Measurements from ENCODE around the gene IPO8. TPM values are rescaled to one million over a fixed set of nuclear protein-coding genes. Genes with fewer than 3 reads are reported as not detected.

IPO8 gene
- polyA plus RNA-seq (2013, experiment 1 of 2; ENCODE audit: insufficient read length) = 24.7 TPM
- 29.7 TPM for polyA plus RNA-seq (2013, experiment 2 of 2; ENCODE audit: insufficient read length)

GRCh38 chr12:30695199-30696102 is at the start of gene IPO8:
Gene IPO8 (minus strand): TSS chr12:30695869. CDS start chr12:30695647, 222 bp downstream.
- DNase-seq = peak; percentile 95

GRCh38 chr12:30744321-30744720 is 48.7 kb upstream of the IPO8 start:
- DNase-seq = no peak

- DNase-seq = no peak
Observed at GRCh38 chr12:30740274-30740673, 44.6 kb upstream of the IPO8 start.

GRCh38 chr12:30739020-30739419 is 43.4 kb upstream of the IPO8 start:
- DNase-seq = no peak

GRCh38 chr12:30732954-30733637 is 37.4 kb upstream of the IPO8 start:
- no peak for DNase-seq

- DNase-seq = no peak
Observed at GRCh38 chr12:30730011-30730410, 34.3 kb upstream of the IPO8 start.

GRCh38 chr12:30729547-30729946 is 33.9 kb upstream of the IPO8 start:
- DNase-seq = no peak

- DNase-seq = no peak
Observed at GRCh38 chr12:30726647-30727046, 31.0 kb upstream of the IPO8 start.

GRCh38 chr12:30725739-30726138 is 30.1 kb upstream of the IPO8 start:
- DNase-seq = peak; percentile 87

- DNase-seq = peak; percentile 92
Observed at GRCh38 chr12:30719060-30719459, 23.4 kb upstream of the IPO8 start.

- no peak for DNase-seq
Observed at GRCh38 chr12:30707613-30708342, 12.1 kb upstream of the IPO8 start.

GRCh38 chr12:30706476-30706875 is 10.8 kb upstream of the IPO8 start:
- no peak for DNase-seq

GRCh38 chr12:30701056-30701455 is 5.4 kb upstream of the IPO8 start:
- no peak for DNase-seq

GRCh38 chr12:30700216-30700900 is 4.7 kb upstream of the IPO8 start:
- no peak for DNase-seq

GRCh38 chr12:30698346-30698745 is 2.7 kb upstream of the IPO8 start:
- DNase-seq = no peak

GRCh38 chr12:30696943-30697342 is 1.3 kb upstream of the IPO8 start:
- DNase-seq = no peak

GRCh38 chr12:30696486-30696885 is 817 bp upstream of the IPO8 start:
- DNase-seq = no peak

GRCh38 chr12:30696103-30696408 is 387 bp upstream of the IPO8 start:
- DNase-seq = no peak

- DNase-seq = peak; percentile 24
Observed at GRCh38 chr12:30694412-30695198, 1.1 kb downstream of the IPO8 start.

- no peak for DNase-seq
Observed at GRCh38 chr12:30692470-30692869, 3.2 kb downstream of the IPO8 start.

- peak; percentile 58 for DNase-seq
Observed at GRCh38 chr12:30691122-30691879, 4.4 kb downstream of the IPO8 start.

All from fibroblast of skin of scalp (primary cell).